HAP-1 (cell line): ENCODE measurements around the gene PRKCG.
A peak's percentile ranks its signal among the peaks of the same experiment; 100 is the strongest.

Source experiments
- DNase-seq, 2 experiments: peaks; one replicate each; pipeline ENCODE4 v3.0.0-alpha.2; 2016 to 2020; ENCODE audit warnings: low spot score in 2 of 2
- H3K27me3 ChIP-seq: fragments of 250-450 bp; sonication (Bioruptor Pico); 2 replicates; pipeline ENCODE4 v1.5.1; 2020; ENCODE audit warnings: low read depth, mild to moderate bottlenecking, moderate library complexity
- H3K36me3 ChIP-seq: fragments of 250-450 bp; sonication (Bioruptor Pico); replicated peaks from 2 replicates; pipeline ENCODE4 v1.5.1; 2020; ENCODE audit warnings: mild to moderate bottlenecking
- H3K4me1 ChIP-seq: fragments of 250-450 bp; sonication (Bioruptor Pico); 2 replicates; pipeline ENCODE4 v1.5.1; 2020; ENCODE audit warnings: mild to moderate bottlenecking
- H3K4me3 ChIP-seq: fragments of 250-450 bp; sonication (Bioruptor Pico); 2 replicates; pipeline ENCODE4 v1.5.1; 2020; ENCODE audit warnings: mild to moderate bottlenecking, moderate library complexity
- H3K9me3 ChIP-seq: fragments of 250-450 bp; sonication (Bioruptor Pico); 2 replicates; pipeline ENCODE4 v1.5.1; 2020; ENCODE audit warnings: mild to moderate bottlenecking, moderate library complexity
- in situ Hi-C: fragments of 300-500 bp; cut with MboI; formaldehyde crosslinking; loops from 3 replicates; pipeline ENCODE4 v1.14.3; 2020; ENCODE audit warnings: low sequenced_read_pairs, inconsistent platforms, mixed read lengths

Gene PRKCG

GRCh38 chr19:53878776-53879139 lies 3.2 kb upstream of the PRKCG start:
- Histone ChIP-seq H3K27me3 (no peaks in the 10 kb centered on the region; the same call in 1 of the 2 replicates), H3K9me3 (no peaks in the 10 kb centered on the region), H3K36me3 (peaks cover 7% of the 10 kb centered on the region), H3K4me1 (peaks cover 12% of the 10 kb centered on the region), H3K4me3 (peak overlapping the region; percentile 41)
- in situ Hi-C loops = no loop called here
- no peak for DNase-seq

GRCh38 chr19:53879140-53880081 lies 2.6 kb upstream of the PRKCG start:
- peak overlapping the region; percentile 41 for H3K4me3 ChIP-seq
- peak; percentile 92 to 98 for DNase-seq
- H3K36me3 ChIP-seq = peaks cover under 1% of the 10 kb centered on the region; the same call in 1 of the 2 replicates
- no peaks in the 10 kb centered on the region; the same call in 1 of the 2 replicates for H3K27me3 ChIP-seq
- in situ Hi-C loops = no loop called here
- no peaks in the 10 kb centered on the region for H3K9me3 ChIP-seq
- peaks cover 12% of the 10 kb centered on the region for H3K4me1 ChIP-seq

DNA sequence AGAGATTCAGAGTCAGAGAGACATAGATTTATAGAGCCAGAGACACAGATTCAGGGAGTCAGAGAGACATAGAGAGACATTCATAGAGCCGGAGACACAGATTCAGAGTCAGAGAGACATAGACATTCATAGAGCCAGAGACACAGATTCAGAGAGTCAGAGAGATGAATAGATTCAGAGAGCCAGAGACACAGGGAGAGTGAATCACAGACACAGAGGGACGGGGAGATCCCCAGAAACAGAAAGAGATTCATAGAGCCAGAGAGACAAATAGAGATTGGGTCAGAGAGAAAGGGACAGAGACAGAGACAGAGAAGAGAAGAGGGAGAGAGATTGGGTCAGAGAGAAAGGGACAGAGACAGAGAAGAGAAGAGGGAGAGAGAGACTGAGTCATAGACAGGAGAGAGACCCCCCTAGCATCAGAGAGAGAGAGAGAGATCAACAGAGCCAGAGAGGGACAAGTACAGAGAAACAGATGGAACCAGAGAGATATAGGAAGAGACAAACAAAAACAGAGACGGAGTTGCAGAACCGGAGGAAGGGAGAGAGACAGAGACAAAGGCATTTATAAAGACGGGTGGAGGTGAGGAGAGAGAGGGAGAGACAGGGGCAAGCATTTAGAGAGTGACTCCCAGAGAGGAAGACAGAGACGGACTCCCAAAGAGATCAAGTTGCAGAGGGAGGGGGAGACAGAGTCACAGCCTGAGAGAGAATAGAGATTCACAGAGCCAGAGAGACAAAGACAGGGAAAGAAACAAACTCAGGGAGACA lies 1.1 kb upstream of the PRKCG start:
- no peak for DNase-seq
- in situ Hi-C loops = no loop called here

DNA sequence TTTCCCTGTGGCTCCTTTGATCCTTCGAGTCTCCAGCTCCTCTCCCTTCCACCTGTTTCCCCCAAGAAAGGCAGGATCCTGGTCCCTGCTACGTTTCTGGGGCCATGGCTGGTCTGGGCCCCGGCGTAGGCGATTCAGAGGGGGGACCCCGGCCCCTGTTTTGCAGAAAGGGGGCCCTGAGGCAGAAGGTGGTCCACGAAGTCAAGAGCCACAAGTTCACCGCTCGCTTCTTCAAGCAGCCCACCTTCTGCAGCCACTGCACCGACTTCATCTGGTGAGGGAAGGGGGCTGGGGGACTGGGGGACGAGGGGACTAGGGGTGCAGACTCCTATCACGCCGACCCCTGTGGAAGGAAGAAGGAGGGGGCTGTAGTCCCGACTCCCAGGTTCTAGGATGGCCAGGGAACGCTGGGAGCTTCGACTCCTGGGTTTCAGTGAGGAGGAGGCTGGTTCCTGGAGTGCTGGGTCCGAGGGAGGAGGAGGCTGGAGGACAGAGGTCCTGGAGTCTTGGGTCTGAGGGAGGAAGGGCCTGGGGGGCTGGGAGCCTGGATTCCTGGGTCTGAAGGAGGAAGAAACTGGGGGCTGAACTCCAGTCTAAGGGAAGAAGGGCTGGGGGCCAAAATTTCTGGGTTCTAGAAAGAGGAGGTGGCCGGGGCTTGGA lies 524 bp downstream of the PRKCG start:
- in situ Hi-C loops = no loop called here
- H3K4me3 ChIP-seq = peak overlapping the region; percentile 28

More for the DNA sequence above, 1.1 kb upstream of the PRKCG start:
- Histone ChIP-seq H3K27me3 (no peaks in the 10 kb centered on the region; the same call in 1 of the 2 replicates), H3K4me1 (peaks cover 12% of the 10 kb centered on the region), H3K9me3 (no peaks in the 10 kb centered on the region), H3K36me3 (no peaks in the 10 kb centered on the region), H3K4me3 (peak overlapping the region; percentile 28; the same call in 1 of the 2 replicates)

GRCh38 chr19:53883231-53883661 lies 1.2 kb downstream of the PRKCG start:
- H3K27me3 ChIP-seq = no peaks in the 10 kb centered on the region; the same call in 1 of the 2 replicates
- no peak overlapping the region; the same call in 1 of the 2 replicates for H3K4me3 ChIP-seq
- H3K9me3 ChIP-seq = no peaks in the 10 kb centered on the region
- no peaks in the 10 kb centered on the region for H3K36me3 ChIP-seq
- in situ Hi-C loops = no loop called here
- peaks cover 12% of the 10 kb centered on the region for H3K4me1 ChIP-seq
- DNase-seq = peak in 1 of 2 experiments; percentile 31

More for the DNA sequence above, 524 bp downstream of the PRKCG start:
- Histone ChIP-seq H3K4me1 (peaks cover 12% of the 10 kb centered on the region), H3K36me3 (no peaks in the 10 kb centered on the region), H3K9me3 (no peaks in the 10 kb centered on the region), H3K27me3 (no peaks in the 10 kb centered on the region; the same call in 1 of the 2 replicates)
- DNase-seq = no peak

DNA sequence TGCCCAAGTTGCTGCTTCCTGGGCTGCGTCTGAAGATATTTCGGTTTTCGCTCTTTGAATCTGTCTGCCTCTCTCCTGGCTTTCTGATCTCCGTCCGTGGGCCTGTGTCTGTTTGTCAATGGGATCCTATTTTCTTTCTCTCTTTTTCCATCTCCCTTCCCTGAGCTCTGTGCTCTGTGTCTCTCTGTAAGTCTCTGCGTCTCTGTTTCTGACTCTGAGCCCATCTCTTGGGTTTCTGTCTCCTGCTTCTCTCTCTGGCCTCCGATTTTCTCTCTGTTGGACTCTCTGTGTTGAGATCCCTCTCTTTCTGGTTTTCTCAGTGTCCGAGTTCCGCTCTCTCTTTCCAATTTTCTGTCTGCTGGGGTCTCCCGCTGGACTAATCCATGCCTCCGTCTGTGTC lies 1.7 kb downstream of the PRKCG start:
- no peak overlapping the region for H3K4me3 ChIP-seq
- H3K36me3 ChIP-seq = no peaks in the 10 kb centered on the region
- peaks cover 12% of the 10 kb centered on the region for H3K4me1 ChIP-seq
- H3K9me3 ChIP-seq = no peaks in the 10 kb centered on the region
- no peak for DNase-seq
- in situ Hi-C loops = no loop called here
- no peaks in the 10 kb centered on the region; the same call in 1 of the 2 replicates for H3K27me3 ChIP-seq

GRCh38 chr19:53884256-53884655 lies 2.3 kb downstream of the PRKCG start:
- no peaks in the 10 kb centered on the region; the same call in 1 of the 2 replicates for H3K27me3 ChIP-seq
- no peak for DNase-seq
- in situ Hi-C loops = no loop called here
- no peak overlapping the region for H3K4me3 ChIP-seq
- H3K4me1 ChIP-seq = peaks cover 12% of the 10 kb centered on the region
- H3K9me3 ChIP-seq = no peaks in the 10 kb centered on the region
- H3K36me3 ChIP-seq = no peaks in the 10 kb centered on the region

- DNase-seq = no peak
- Histone ChIP-seq H3K9me3 (no peaks in the 10 kb centered on the region), H3K36me3 (no peaks in the 10 kb centered on the region), H3K4me1 (peaks cover 8% of the 10 kb centered on the region), H3K27me3 (no peaks in the 10 kb centered on the region; the same call in 1 of the 2 replicates), H3K4me3 (no peak overlapping the region)
- in situ Hi-C loops = no loop called here
These were observed 3.0 kb downstream of the PRKCG start for GRCh38 chr19:53885036-53885435.

DNA sequence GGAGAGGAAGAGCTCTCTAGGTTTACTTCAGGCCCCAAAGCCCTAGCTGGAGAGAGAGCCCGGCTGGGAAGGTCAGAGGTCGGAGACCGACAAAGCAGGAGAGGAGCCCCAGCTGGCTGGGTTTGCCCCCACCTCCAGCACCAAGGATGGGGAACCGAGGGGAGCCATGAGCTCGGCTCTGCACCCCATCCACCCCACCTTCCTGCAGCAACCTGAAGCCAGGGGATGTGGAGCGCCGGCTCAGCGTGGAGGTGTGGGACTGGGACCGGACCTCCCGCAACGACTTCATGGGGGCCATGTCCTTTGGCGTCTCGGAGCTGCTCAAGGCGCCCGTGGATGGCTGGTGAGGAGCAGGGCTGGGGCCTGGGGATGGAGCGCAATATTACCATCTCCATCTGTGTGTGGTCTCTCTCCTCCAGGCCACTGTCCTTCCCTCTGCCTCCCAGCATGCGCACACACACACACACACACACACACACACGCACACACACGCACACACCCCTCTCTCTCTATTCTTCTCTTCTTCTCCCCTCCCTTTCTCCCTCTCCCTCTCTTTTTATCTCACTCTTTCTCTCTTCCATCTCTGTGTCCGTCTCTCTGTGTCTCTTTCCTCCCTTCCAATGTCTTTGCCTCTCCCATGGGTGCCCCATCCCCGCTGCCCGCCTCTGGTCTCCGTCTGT lies 10.4 kb downstream of the PRKCG start:
- H3K4me1 ChIP-seq = no peaks in the 10 kb centered on the region
- no peak for DNase-seq
- in situ Hi-C loops = no loop called here
- no peaks in the 10 kb centered on the region for H3K36me3 ChIP-seq
- no peak overlapping the region for H3K4me3 ChIP-seq
- no peaks in the 10 kb centered on the region for H3K9me3 ChIP-seq
- H3K27me3 ChIP-seq = no peaks in the 10 kb centered on the region

DNA sequence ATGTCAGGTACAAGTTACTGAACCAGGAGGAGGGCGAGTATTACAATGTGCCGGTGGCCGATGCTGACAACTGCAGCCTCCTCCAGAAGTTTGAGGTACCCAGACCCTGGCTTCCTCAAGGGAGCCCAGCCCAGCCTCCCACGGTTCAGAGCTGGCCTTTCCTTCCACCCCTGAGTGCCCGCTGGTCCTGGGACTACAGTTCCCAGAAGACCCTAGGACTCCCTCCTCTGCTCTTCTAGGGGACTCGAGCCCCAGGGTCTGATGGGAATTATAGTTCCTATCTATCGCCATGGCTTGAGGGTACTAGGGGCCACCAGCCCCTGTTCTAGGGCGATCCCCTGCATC lies 11.0 kb downstream of the PRKCG start:
- Histone ChIP-seq H3K4me1 (no peaks in the 10 kb centered on the region), H3K27me3 (peaks cover under 1% of the 10 kb centered on the region; the same call in 1 of the 2 replicates), H3K4me3 (no peak overlapping the region), H3K36me3 (no peaks in the 10 kb centered on the region), H3K9me3 (no peaks in the 10 kb centered on the region)
- DNase-seq = peak in 1 of 2 experiments; percentile 35
- in situ Hi-C loops = no loop called here

DNA sequence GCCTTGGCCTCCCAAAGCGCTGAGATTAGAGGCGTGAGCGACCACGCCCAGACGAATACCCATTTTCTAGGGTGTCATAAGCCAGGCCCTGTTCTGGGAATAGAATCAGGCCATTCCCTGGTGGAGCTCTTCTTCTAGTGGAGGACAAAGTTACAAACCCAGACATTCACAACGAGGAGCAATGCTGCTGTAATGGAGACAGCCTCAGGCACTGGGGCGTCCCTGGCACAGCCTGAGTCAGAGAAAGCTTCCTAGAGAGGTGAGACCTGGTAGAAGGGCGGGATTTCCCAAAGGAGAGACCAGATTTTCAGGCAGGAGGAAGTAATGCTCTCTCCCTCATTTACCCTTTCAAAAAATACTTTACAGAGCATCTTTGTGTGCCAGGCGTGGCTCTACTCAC lies 12.7 kb downstream of the PRKCG start:
- no peaks in the 10 kb centered on the region for H3K36me3 ChIP-seq
- DNase-seq = no peak
- no peaks in the 10 kb centered on the region for H3K9me3 ChIP-seq
- no peak overlapping the region for H3K4me3 ChIP-seq
- H3K4me1 ChIP-seq = no peaks in the 10 kb centered on the region
- peaks cover 5% of the 10 kb centered on the region; the same call in 1 of the 2 replicates for H3K27me3 ChIP-seq
- in situ Hi-C loops = no loop called here

DNA sequence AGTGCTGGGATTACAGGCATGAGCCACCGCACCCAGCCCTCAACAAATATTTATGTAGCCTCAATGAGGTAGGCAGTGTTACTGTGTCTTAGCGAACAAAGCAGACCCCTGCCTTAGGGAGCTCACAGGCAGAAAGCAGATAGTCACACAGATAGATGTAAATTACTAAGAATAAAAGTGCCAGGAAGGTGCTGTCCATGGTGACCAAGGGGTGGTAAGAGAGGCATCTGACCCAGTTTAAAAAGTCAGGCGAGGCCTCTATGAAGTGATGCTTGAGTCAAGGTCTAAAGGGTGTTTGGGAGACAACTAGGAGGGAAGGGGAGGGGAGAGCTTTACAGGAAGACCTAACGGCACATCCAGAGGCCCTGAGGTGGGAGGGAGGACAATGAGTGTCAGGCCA lies 14.7 kb downstream of the PRKCG start:
- in situ Hi-C loops = no loop called here
- Histone ChIP-seq H3K36me3 (no peaks in the 10 kb centered on the region), H3K27me3 (peaks cover 5% of the 10 kb centered on the region; the same call in 1 of the 2 replicates), H3K4me1 (no peaks in the 10 kb centered on the region), H3K4me3 (no peak overlapping the region), H3K9me3 (no peaks in the 10 kb centered on the region)
- no peak for DNase-seq

GRCh38 chr19:53897459-53897858 lies 15.5 kb downstream of the PRKCG start:
- no peaks in the 10 kb centered on the region for H3K36me3 ChIP-seq
- H3K4me3 ChIP-seq = no peak overlapping the region
- in situ Hi-C loops = no loop called here
- H3K27me3 ChIP-seq = peaks cover 5% of the 10 kb centered on the region; the same call in 1 of the 2 replicates
- no peaks in the 10 kb centered on the region for H3K4me1 ChIP-seq
- H3K9me3 ChIP-seq = no peaks in the 10 kb centered on the region
- DNase-seq = no peak
